ENCODE data around the gene PXMP2.

DNA sequence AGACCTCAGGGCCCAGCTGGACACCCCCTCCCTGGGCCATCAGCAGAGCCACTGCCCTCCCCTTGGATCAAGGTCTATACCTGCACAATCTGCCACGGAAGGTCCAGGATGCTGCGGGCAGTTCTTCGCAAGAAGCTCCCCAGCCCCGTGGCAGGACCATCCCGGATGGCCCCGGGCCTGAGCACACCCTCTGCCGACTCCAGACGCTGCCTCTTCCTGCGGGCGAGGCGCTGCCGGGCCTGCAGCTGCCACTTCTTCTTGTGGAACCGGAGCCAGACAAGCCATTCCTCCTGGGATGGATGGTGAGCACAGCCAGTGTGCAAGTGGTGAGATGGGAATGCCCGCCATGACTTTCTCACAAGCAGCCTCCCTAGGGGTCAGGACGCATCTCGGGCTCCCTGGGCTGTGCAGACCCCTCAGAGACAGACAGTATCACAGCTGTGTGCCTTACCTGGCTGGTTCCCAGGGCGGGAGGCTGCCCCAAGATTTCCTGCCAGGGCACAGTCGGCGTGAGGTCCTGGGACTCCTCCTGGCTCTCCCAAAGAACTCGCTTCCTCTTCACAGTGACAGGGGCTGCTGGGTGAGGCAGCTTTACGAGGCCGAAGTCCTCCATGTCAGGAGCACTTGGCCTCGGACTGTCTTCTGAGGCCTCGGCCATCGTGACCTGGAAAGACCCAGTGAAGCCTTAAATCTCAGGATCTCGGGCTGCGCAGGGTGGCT lies 38.0 kb upstream of the PXMP2 start:
- TF ChIP-seq, protein P1, sequence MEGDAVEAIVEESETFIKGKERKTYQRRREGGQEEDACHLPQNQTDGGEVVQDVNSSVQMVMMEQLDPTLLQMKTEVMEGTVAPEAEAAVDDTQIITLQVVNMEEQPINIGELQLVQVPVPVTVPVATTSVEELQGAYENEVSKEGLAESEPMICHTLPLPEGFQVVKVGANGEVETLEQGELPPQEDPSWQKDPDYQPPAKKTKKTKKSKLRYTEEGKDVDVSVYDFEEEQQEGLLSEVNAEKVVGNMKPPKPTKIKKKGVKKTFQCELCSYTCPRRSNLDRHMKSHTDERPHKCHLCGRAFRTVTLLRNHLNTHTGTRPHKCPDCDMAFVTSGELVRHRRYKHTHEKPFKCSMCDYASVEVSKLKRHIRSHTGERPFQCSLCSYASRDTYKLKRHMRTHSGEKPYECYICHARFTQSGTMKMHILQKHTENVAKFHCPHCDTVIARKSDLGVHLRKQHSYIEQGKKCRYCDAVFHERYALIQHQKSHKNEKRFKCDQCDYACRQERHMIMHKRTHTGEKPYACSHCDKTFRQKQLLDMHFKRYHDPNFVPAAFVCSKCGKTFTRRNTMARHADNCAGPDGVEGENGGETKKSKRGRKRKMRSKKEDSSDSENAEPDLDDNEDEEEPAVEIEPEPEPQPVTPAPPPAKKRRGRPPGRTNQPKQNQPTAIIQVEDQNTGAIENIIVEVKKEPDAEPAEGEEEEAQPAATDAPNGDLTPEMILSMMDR (IDR thresholded peaks at IDR 0.05) = no peak
- no peak for TF ChIP-seq POLR2A (IDR thresholded peaks at IDR 0.05)
- no peak for TF ChIP-seq EP300 (IDR thresholded peaks at IDR 0.05)
